ENCODE results near the gene GLCCI1.

Gene GLCCI1

DNA sequence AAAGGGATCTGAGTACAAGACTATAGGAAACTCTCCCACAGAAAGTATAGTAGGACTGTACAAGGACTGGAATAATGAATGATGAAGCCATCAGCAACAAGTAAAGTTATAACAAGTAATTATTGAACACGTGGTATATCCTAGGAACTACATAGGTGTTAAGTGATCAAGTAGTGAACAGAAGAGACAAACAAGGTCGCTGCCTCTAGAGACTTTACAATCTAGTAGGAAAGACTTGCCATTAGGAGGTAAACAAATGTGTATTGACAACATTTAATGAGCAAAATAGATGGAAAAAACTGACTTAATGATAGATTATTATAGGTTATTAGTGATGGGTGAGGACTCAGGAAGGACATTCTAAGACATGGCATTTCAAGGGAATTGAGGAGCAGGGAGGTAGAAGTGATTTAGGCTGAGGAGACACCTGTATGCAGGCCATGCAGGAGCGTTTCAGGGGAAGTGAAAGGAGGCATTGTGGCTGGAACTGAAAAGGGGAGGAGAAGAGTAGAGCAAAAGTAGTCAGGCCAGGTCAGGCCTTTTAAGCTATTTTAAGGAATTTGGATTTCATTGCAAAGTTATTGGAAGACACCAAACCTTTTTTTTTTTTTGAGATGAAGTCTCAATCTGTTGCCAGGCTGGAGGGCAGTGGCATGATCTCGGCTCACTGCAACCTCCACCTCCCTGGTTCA is 8.5 kb upstream of the GLCCI1 start:
- Histone ChIP-seq H3K9ac (ENCODE audit: low read length in 2 of 2) (no peak overlapping the region), H3K4me1 (ENCODE audit: control insufficient read depth, insufficient read depth, low read length) (no peaks in the 10 kb centered on the region), H3K36me3 (ENCODE audit: control insufficient read depth in 2 of 2, insufficient read depth in 2 of 2, low read length in 2 of 2) (no peaks in the 10 kb centered on the region), H3K27ac (ENCODE audit: low read length) (no peak overlapping the region), H3K27me3 (ENCODE audit: control insufficient read depth in 1 of 2, insufficient read depth in 2 of 2, low read length in 2 of 2) (no peaks in the 10 kb centered on the region), H3K4me3 (ENCODE audit: low read length in 2 of 2) (no peak overlapping the region), H3K9me3 (ENCODE audit: control insufficient read depth in 2 of 2, low read length in 2 of 2) (no peaks in the 10 kb centered on the region)

DNA sequence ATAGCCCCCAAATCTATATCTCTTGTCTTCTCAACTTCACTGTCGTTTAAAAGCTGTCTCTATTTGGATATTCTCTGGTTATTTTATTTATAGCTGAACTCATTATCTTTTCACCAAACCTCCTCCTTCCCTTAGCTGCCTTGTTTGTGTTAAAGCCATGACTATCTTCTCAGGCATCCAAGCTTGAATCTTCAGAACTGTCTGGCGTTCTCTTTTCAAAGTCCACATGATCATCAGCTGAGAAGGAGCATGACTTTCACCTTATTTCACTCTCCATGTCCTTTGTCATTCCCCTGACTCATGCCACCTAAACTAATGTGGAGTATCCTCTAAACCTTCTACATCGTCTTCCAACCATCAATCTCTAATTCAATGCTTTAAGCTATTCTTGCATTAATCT is 5.7 kb upstream of the GLCCI1 start:
- no peak overlapping the region for H3K27ac ChIP-seq (ENCODE audit: low read length)
- H3K9ac ChIP-seq (ENCODE audit: low read length in 2 of 2): no peak overlapping the region
- H3K4me3 ChIP-seq (ENCODE audit: low read length in 2 of 2): no peak overlapping the region
- no peaks in the 10 kb centered on the region for H3K9me3 ChIP-seq (ENCODE audit: control insufficient read depth in 2 of 2, low read length in 2 of 2)
- H3K27me3 ChIP-seq (ENCODE audit: control insufficient read depth in 1 of 2, insufficient read depth in 2 of 2, low read length in 2 of 2): no peaks in the 10 kb centered on the region
- H3K4me1 ChIP-seq (ENCODE audit: control insufficient read depth, insufficient read depth, low read length): peaks cover 2% of the 10 kb centered on the region
- no peaks in the 10 kb centered on the region for H3K36me3 ChIP-seq (ENCODE audit: control insufficient read depth in 2 of 2, insufficient read depth in 2 of 2, low read length in 2 of 2)

DNA sequence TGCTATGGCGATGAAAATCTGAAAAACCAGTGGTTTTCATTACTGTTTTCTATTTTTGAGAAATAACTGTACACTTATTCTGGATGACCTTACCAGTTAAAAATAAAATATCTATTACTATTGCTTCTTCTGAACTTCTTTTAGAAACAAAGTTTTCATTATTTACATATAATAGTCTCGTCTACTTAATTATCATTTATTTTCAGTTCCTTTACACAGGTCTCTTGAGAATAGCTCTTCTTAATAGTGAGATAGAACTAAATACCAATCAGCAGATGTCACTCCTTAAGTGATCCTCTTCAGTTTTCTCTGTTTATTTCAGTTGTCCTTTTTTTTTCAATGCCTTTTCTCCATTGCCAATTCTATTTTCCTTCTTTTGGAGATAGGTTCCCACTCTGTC is 4.3 kb upstream of the GLCCI1 start:
- no peak overlapping the region for H3K27ac ChIP-seq (ENCODE audit: low read length)
- no peaks in the 10 kb centered on the region for H3K27me3 ChIP-seq (ENCODE audit: control insufficient read depth in 1 of 2, insufficient read depth in 2 of 2, low read length in 2 of 2)
- no peaks in the 10 kb centered on the region for H3K9me3 ChIP-seq (ENCODE audit: control insufficient read depth in 2 of 2, low read length in 2 of 2)
- H3K4me1 ChIP-seq (ENCODE audit: control insufficient read depth, insufficient read depth, low read length): peaks cover 4% of the 10 kb centered on the region
- no peaks in the 10 kb centered on the region for H3K36me3 ChIP-seq (ENCODE audit: control insufficient read depth in 2 of 2, insufficient read depth in 2 of 2, low read length in 2 of 2)
- H3K9ac ChIP-seq (ENCODE audit: low read length in 2 of 2): no peak overlapping the region
- H3K4me3 ChIP-seq (ENCODE audit: low read length in 2 of 2): no peak overlapping the region

DNA sequence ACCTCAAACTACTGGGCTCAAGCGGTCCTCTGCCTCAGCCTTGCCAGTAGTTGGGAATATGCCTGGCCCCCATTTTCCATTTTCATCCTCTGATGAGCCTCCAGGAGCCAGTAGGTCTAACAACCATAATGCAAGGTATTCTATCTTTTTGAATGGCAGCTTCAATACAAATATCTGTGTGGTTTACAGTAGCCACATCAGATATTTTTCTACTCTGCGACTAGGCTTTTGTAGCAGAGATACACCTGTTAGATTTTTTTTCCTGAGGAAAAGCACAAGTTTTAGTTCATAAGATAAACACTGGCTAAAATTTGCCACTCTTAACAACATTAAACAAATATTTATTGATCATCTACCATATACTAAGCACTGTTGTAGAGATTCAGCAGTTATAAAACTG is 3.9 kb upstream of the GLCCI1 start:
- Histone ChIP-seq H3K4me1 (ENCODE audit: control insufficient read depth, insufficient read depth, low read length) (peaks cover 4% of the 10 kb centered on the region), H3K9me3 (ENCODE audit: control insufficient read depth in 2 of 2, low read length in 2 of 2) (no peaks in the 10 kb centered on the region), H3K36me3 (ENCODE audit: control insufficient read depth in 2 of 2, insufficient read depth in 2 of 2, low read length in 2 of 2) (no peaks in the 10 kb centered on the region), H3K4me3 (ENCODE audit: low read length in 2 of 2) (no peak overlapping the region), H3K27ac (ENCODE audit: low read length) (no peak overlapping the region), H3K9ac (ENCODE audit: low read length in 2 of 2) (no peak overlapping the region), H3K27me3 (ENCODE audit: control insufficient read depth in 1 of 2, insufficient read depth in 2 of 2, low read length in 2 of 2) (no peaks in the 10 kb centered on the region)

DNA sequence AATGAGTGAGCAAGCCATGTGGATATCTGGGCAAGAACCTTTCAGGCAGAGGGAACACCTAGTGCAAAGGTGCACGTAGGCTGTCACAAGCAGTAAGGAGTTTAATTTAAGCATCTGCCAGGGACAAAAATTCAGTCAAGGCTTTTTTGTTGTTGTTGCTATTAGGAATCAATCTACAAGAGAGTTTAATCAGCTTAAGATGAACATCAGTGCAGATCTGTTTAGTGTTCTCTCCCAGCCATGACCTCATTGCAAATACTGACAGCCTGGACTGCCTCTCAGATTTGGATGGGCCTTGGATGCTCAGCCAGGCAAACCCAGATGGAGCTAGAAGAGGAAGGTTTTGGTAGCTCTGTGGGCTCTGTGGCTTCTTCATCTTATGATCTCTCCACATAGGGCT is 3.3 kb upstream of the GLCCI1 start:
- Histone ChIP-seq H3K4me1 (ENCODE audit: control insufficient read depth, insufficient read depth, low read length) (peaks cover 4% of the 10 kb centered on the region), H3K27me3 (ENCODE audit: control insufficient read depth in 1 of 2, insufficient read depth in 2 of 2, low read length in 2 of 2) (no peaks in the 10 kb centered on the region), H3K9me3 (ENCODE audit: control insufficient read depth in 2 of 2, low read length in 2 of 2) (no peaks in the 10 kb centered on the region), H3K36me3 (ENCODE audit: control insufficient read depth in 2 of 2, insufficient read depth in 2 of 2, low read length in 2 of 2) (no peaks in the 10 kb centered on the region), H3K27ac (ENCODE audit: low read length) (no peak overlapping the region), H3K9ac (ENCODE audit: low read length in 2 of 2) (no peak overlapping the region), H3K4me3 (ENCODE audit: low read length in 2 of 2) (no peak overlapping the region)

DNA sequence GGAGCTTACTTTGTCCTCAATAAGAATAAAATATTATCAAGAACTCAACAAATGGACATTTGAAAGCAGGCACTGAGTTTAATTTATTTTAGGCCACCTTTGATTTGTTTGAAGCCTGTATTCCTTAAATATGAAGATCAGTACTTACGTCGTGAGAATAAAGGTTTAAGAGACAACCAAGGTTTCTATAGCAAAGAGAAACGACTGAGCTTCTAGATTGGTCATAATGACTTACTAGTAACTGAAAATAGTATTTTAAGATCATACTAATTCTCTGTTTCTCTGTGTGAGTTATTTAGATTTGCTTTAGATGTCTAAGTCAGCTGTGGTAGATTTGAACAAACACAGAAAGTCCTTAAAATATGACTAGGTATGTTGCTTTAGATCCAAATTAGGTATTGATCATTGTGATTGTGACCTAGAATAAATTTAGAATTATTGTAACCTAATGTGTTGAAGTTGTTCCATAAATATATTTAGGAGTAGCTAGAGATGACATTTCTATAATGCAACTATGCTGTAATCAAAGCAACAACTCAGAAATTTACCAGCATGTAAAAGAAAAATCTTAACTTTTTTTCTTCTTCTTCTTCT is 2.4 kb upstream of the GLCCI1 start:
- Histone ChIP-seq H3K9ac (ENCODE audit: low read length in 2 of 2) (no peak overlapping the region), H3K9me3 (ENCODE audit: control insufficient read depth in 2 of 2, low read length in 2 of 2) (no peaks in the 10 kb centered on the region), H3K4me3 (ENCODE audit: low read length in 2 of 2) (no peak overlapping the region), H3K27me3 (ENCODE audit: control insufficient read depth in 1 of 2, insufficient read depth in 2 of 2, low read length in 2 of 2) (no peaks in the 10 kb centered on the region), H3K36me3 (ENCODE audit: control insufficient read depth in 2 of 2, insufficient read depth in 2 of 2, low read length in 2 of 2) (no peaks in the 10 kb centered on the region), H3K27ac (ENCODE audit: low read length) (no peak overlapping the region), H3K4me1 (ENCODE audit: control insufficient read depth, insufficient read depth, low read length) (peaks cover 7% of the 10 kb centered on the region)

DNA sequence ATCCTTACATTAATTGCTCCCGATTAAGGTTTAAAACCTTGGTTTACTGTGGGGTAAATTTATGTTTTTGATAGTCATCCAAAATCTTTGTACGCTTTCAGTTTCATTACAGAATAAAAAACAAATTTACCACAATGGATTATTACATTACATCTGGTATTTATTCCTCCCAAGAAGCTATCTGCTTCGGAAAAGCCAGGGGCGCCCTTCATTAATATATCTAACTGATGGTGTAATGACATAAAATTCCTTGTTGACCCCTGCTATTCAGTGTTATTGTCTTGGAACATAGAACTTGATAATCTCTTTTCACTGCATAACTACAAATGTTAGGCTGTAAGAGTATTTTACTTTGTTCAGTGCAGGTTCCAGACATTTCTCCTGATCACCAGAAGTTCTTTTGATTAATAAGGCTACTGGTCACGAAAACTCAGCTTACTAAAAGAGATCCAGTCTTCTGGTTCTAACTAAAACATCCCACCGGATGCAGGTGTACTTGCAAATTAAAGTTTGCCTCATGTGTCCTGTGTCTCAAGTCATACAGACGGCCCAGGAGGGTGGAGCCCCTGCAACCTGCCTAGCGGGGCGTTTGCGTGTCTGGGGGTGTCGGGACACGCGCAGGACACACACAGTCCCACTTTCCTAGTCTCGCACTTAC is 581 bp upstream of the GLCCI1 start:
- Histone ChIP-seq H3K4me1 (ENCODE audit: control insufficient read depth, insufficient read depth, low read length) (peaks cover 11% of the 10 kb centered on the region), H3K9ac (ENCODE audit: low read length in 2 of 2) (peak overlapping the region; percentile 65 to 78)

DNA sequence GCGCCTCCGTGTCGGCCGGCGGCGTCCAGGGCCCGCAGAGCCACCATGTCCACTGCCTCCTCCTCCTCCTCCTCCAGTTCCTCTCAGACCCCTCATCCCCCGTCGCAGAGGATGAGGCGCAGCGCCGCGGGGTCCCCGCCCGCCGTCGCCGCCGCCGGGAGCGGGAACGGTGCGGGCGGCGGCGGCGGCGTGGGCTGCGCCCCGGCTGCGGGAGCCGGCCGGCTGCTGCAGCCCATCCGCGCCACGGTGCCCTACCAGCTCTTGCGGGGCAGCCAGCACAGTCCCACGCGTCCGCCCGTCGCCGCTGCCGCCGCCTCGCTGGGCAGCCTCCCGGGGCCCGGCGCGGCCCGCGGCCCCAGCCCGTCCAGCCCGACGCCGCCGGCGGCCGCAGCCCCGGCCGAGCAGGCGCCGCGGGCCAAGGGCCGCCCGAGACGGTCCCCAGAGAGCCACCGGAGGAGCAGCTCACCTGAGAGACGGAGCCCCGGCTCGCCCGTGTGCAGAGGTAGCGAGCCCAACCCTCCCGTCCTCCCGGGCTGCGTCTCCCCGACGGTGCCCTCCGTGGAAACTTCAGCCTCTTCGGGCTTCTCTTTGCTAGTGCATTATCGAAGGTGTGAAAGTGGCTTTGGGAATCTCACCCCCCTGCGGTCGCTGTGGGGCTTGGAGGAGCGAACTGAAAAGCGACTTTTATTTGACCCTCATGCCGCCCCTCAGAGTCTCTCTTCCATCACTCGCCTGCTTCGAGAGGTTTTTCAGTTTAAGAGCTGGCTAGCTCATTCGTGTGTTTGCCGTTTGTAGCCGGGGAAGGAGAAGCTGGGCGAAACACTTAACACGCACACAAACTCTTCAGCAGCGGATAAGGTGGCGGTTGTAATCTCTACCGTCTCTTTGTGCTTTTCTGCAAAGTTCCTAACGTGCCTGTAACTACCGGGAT is 975 bp downstream of the GLCCI1 start:
- peak overlapping the region; percentile 74 to 78 for H3K9ac ChIP-seq (ENCODE audit: low read length in 2 of 2)
- peak overlapping the region; percentile 80 for H3K27ac ChIP-seq (ENCODE audit: low read length)
- no peaks in the 10 kb centered on the region for H3K9me3 ChIP-seq (ENCODE audit: control insufficient read depth in 2 of 2, low read length in 2 of 2)
- H3K36me3 ChIP-seq (ENCODE audit: control insufficient read depth in 2 of 2, insufficient read depth in 2 of 2, low read length in 2 of 2): no peaks in the 10 kb centered on the region
- peaks cover 11% of the 10 kb centered on the region for H3K4me1 ChIP-seq (ENCODE audit: control insufficient read depth, insufficient read depth, low read length)
- H3K27me3 ChIP-seq (ENCODE audit: control insufficient read depth in 1 of 2, insufficient read depth in 2 of 2, low read length in 2 of 2): no peaks in the 10 kb centered on the region
- peak overlapping the region; percentile 78 to 91 for H3K4me3 ChIP-seq (ENCODE audit: low read length in 2 of 2)

More for the DNA sequence above, 581 bp upstream of the GLCCI1 start:
- H3K27ac ChIP-seq (ENCODE audit: low read length): peak overlapping the region; percentile 37
- peak overlapping the region; percentile 91 for H3K4me3 ChIP-seq (ENCODE audit: low read length in 2 of 2)
- no peaks in the 10 kb centered on the region for H3K27me3 ChIP-seq (ENCODE audit: control insufficient read depth in 1 of 2, insufficient read depth in 2 of 2, low read length in 2 of 2)
- H3K9me3 ChIP-seq (ENCODE audit: control insufficient read depth in 2 of 2, low read length in 2 of 2): no peaks in the 10 kb centered on the region
- no peaks in the 10 kb centered on the region for H3K36me3 ChIP-seq (ENCODE audit: control insufficient read depth in 2 of 2, insufficient read depth in 2 of 2, low read length in 2 of 2)

DNA sequence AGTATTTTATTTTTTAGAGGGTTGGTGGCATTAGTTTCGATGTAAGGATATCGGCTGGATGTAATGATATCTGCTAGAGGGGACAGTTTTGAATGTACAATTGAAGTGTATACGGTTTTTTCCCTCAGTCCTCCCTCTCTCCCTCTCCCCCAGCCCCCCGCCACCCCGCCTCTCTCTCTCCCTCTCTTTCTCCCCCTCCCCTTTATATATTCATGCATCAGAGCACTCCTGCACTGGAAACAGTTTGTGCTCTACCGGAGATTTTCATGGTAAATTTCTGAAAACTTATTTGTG is 1.6 kb downstream of the GLCCI1 start:
- H3K9me3 ChIP-seq (ENCODE audit: control insufficient read depth in 2 of 2, low read length in 2 of 2): no peaks in the 10 kb centered on the region
- no peaks in the 10 kb centered on the region for H3K27me3 ChIP-seq (ENCODE audit: control insufficient read depth in 1 of 2, insufficient read depth in 2 of 2, low read length in 2 of 2)
- H3K36me3 ChIP-seq (ENCODE audit: control insufficient read depth in 2 of 2, insufficient read depth in 2 of 2, low read length in 2 of 2): no peaks in the 10 kb centered on the region
- H3K9ac ChIP-seq (ENCODE audit: low read length in 2 of 2): peak overlapping the region; percentile 74 to 78
- H3K4me1 ChIP-seq (ENCODE audit: control insufficient read depth, insufficient read depth, low read length): peaks cover 11% of the 10 kb centered on the region
- H3K27ac ChIP-seq (ENCODE audit: low read length): peak overlapping the region; percentile 70
- H3K4me3 ChIP-seq (ENCODE audit: low read length in 2 of 2): peak overlapping the region; percentile 78 to 91

DNA sequence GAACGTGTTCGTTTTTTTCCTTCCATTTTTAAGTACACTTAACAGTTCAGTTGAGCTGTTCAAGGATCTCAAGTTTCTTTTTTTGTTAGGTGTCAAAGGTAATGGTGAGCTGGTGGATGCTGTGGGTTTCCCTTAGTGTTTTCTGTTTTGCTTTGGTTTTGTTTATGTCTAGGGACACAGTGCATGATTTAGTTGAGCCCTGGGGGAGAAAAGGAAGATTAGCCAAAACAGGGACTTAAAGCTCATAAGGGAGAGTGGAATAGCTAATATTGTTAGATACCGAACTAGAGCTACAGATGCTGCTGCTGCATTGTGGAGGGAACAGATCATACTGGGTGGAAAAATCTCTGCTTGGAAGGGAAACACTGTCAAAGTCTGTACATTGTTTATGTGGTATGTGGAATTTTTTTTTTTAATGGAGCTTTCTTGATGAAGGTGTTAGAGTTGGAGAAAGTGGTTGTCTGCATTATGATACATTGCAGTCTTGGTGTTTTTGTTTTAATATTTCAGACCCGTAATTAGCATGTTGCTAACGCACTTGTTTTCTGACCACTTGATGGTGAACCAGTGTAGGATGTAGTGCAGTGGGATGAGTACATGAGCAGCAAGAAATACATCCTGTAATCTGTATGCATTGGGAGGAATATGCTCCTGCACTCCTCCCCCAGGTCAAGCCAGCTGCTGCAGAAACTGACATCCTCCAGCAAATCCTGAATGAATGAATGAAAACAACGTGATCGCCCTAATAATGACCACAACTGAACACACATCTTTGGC is 2.1 kb downstream of the GLCCI1 start:
- Histone ChIP-seq H3K4me1 (ENCODE audit: control insufficient read depth, insufficient read depth, low read length) (peaks cover 11% of the 10 kb centered on the region), H3K27me3 (ENCODE audit: control insufficient read depth in 1 of 2, insufficient read depth in 2 of 2, low read length in 2 of 2) (no peaks in the 10 kb centered on the region), H3K36me3 (ENCODE audit: control insufficient read depth in 2 of 2, insufficient read depth in 2 of 2, low read length in 2 of 2) (no peaks in the 10 kb centered on the region), H3K4me3 (ENCODE audit: low read length in 2 of 2) (peak overlapping the region; percentile 78 to 91), H3K9ac (ENCODE audit: low read length in 2 of 2) (peak overlapping the region; percentile 52 to 74), H3K9me3 (ENCODE audit: control insufficient read depth in 2 of 2, low read length in 2 of 2) (no peaks in the 10 kb centered on the region), H3K27ac (ENCODE audit: low read length) (no peak overlapping the region)
